Vagina (tissue), 2 donors: ENCODE measurements around the gene SLC35F1. TPM values are rescaled to one million over a fixed set of nuclear protein-coding genes. Genes with fewer than 3 reads are reported as not detected.

Experiments used
- DNase-seq, 2 donors: peaks; one replicate each; pipeline ENCODE4 v3.0.0-alpha.2; 2017; ENCODE audit errors: extremely low spot score in 2 of 2
- H3K27ac ChIP-seq: fragments of 200-600 bp; sonication (generic); one replicate; pipeline ENCODE4 v1.5.1; 2019
- H3K27me3 ChIP-seq: fragments of 200-600 bp; sonication (generic); one replicate; pipeline ENCODE4 v1.5.1; 2019
- H3K36me3 ChIP-seq, 2 donors: fragments of 200-600 bp; sonication (generic); one replicate each; pipeline ENCODE4 v1.5.1; 2017 to 2019
- H3K4me1 ChIP-seq: fragments of 200-600 bp; sonication (generic); one replicate; pipeline ENCODE4 v1.5.1; 2019
- H3K4me3 ChIP-seq, 2 donors: fragments of 200-600 bp; sonication (generic); 1 replicate in 1 of 2; 2 replicates in 1 of 2; pipeline ENCODE4 v1.5.1; 2016 to 2019
- H3K9me3 ChIP-seq: fragments of 200-600 bp; sonication (generic); one replicate; pipeline ENCODE4 v1.5.1; 2019
- CTCF ChIP-seq, 3 experiments: fragments of 450-650 bp in 2 of 3; fragments of 200-600 bp in 1 of 3; sonication (generic) in 1 of 3; IDR thresholded peaks; one replicate each; pipeline ENCODE4 v1.5.1; 2017 to 2019; ENCODE audit warnings: antibody characterized with exemption in 3 of 3, mild to moderate bottlenecking in 2 of 3, moderate library complexity in 2 of 3
- POLR2A ChIP-seq, 2 donors: fragments of 450-650 bp; IDR thresholded peaks; one replicate each; pipeline ENCODE4 v1.6.1; 2017; ENCODE audit warnings: antibody characterized with exemption in 2 of 2, mild to moderate bottlenecking in 2 of 2, moderate library complexity in 2 of 2
- POLR2AphosphoS5 ChIP-seq, 2 donors: sonication (generic); formaldehyde crosslinking; IDR thresholded peaks; one replicate each; pipeline ENCODE4 v1.9.0; 2017; ENCODE audit warnings: antibody characterized with exemption in 2 of 2, mild to moderate bottlenecking in 2 of 2, low read depth in 1 of 2; ENCODE audit not compliant: insufficient read depth in 1 of 2
- intact Hi-C: fragments of 100-400 bp; cut with DNase I; formaldehyde crosslinking; loops from one replicate; pipeline ENCODE4 v1.15.1; 2023
- total RNA-seq: library from RNA; depleted of rRNA; stranded (reverse); fragments of >200 nt; gene quantifications from one replicate; pipeline ENCODE4 v1.2.3, GENCODE V29; 2016

SLC35F1 gene
- total RNA-seq, 1 donor from 2014 or later: 2.7 TPM

DNA sequence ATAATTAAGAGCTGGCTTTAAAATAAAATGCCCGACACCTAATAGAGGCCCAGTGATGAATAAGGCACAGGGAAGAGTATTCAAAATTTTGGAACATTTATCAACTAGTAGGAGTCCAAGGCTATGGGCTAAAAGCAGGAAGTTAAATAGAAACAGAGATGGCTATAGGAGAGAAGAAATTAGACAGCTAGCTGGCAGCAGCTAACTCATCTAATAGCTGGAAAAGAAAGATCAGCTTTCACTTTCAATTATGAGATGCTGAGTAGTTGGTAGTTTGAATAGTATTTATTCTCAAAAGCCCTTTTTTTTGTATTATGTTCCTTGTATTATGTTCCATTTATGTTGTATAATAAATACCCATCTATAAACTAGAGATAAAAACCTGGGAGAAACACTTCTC is 215.7 kb downstream of the SLC35F1 start:
- no peak overlapping the region for H3K4me3 ChIP-seq
- intact Hi-C loops: no loop called here
- no peaks in the 10 kb centered on the region for H3K36me3 ChIP-seq
- no peaks in the 10 kb centered on the region for H3K9me3 ChIP-seq
- H3K4me1 ChIP-seq: no peaks in the 10 kb centered on the region
- no peak overlapping the region for H3K27ac ChIP-seq
- H3K27me3 ChIP-seq: no peaks in the 10 kb centered on the region
- no peak for DNase-seq
- TF ChIP-seq POLR2AphosphoS5 (IDR thresholded peaks at IDR 0.05; ENCODE audit: insufficient read depth in 1 of 2, low read depth in 1 of 2): no peak
- no peak for TF ChIP-seq CTCF (IDR thresholded peaks at IDR 0.05)
- no peak for TF ChIP-seq POLR2A (IDR thresholded peaks at IDR 0.05)

DNA sequence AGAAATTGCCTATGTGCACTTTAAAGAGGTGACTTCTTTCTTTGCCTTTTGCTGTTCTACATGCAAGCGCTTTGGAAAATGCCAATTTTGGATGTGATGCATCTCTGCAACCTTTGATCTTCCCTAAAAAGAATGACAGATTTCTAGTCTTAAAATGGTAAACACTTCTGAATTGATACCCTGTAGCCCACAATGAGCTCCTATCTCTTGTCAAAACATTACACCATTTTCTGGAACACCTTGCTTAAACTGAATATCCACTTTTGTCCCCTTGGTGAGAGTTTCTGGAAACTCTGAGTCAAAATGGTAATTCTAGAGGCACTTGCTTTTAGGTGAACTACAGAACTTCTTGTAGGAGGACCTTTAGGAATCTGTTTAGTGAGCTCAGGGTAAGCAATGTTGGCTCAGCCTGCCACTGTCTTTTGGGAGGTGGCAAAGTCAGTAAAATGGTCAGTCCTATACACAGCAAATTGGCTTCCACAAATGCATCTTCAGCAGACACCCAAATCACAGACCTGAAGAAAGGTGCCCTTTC is 216.5 kb downstream of the SLC35F1 start:
- H3K4me3 ChIP-seq: no peak overlapping the region
- no peaks in the 10 kb centered on the region for H3K27me3 ChIP-seq
- no peak for TF ChIP-seq CTCF (IDR thresholded peaks at IDR 0.05)
- no peak for TF ChIP-seq POLR2A (IDR thresholded peaks at IDR 0.05)
- H3K9me3 ChIP-seq: no peaks in the 10 kb centered on the region
- no peaks in the 10 kb centered on the region for H3K4me1 ChIP-seq
- no peak overlapping the region for H3K27ac ChIP-seq
- H3K36me3 ChIP-seq: no peaks in the 10 kb centered on the region
- DNase-seq: no peak
- intact Hi-C loops: no loop called here

DNA sequence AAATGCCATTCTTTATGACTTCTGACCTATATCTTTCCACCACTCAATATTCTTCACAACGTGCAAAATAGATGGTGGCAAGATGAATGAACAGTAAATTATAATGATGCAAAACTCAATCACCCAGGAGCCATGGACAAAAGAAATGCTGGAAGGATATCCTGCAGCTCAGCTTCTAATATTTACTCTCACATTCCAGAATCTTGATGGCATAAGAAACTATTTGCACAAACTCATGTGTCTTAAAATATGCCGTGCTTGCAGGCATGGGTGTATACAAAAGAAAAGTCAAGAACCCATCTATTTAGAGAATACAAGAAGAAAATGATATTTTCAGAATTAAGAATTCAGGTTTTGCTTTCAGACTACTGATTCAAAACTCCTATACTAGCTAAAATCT is 217.8 kb downstream of the SLC35F1 start:
- no peak for DNase-seq

DNA sequence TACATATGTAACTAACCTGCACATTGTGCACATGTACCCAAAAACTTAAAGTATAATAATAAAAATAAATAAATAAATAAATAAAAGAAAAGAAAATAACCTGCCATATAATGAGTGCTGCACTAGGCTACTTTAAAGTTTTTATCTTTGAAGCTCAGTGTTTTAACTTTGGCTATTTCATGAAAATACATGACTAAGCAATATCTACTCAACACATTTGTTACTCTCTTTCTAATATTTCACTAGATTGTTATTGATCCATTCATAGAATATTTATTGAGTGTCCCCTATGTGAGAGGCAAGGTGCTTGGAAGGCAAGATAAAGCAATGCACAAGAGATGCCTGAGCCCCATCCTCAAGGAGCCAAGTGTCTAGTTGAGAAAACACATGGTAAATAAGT is 221.7 kb downstream of the SLC35F1 start:
- intact Hi-C loops: no loop called here
- Histone ChIP-seq H3K4me1 (no peaks in the 10 kb centered on the region), H3K27ac (no peak overlapping the region), H3K36me3 (no peaks in the 10 kb centered on the region), H3K27me3 (no peaks in the 10 kb centered on the region), H3K9me3 (no peaks in the 10 kb centered on the region), H3K4me3 (no peak overlapping the region)
- no peak for DNase-seq
- TF ChIP-seq POLR2AphosphoS5 (IDR thresholded peaks at IDR 0.05; ENCODE audit: insufficient read depth in 1 of 2, low read depth in 1 of 2) (no peak), CTCF (IDR thresholded peaks at IDR 0.05) (no peak), POLR2A (IDR thresholded peaks at IDR 0.05) (no peak)

More for the DNA sequence above, 217.8 kb downstream of the SLC35F1 start:
- intact Hi-C loops: no loop called here
- TF ChIP-seq POLR2AphosphoS5 (IDR thresholded peaks at IDR 0.05; ENCODE audit: insufficient read depth in 1 of 2, low read depth in 1 of 2) (no peak), CTCF (IDR thresholded peaks at IDR 0.05) (no peak), POLR2A (IDR thresholded peaks at IDR 0.05) (no peak)
- Histone ChIP-seq H3K36me3 (no peaks in the 10 kb centered on the region), H3K27ac (no peak overlapping the region), H3K4me1 (no peaks in the 10 kb centered on the region), H3K4me3 (no peak overlapping the region), H3K9me3 (no peaks in the 10 kb centered on the region), H3K27me3 (no peaks in the 10 kb centered on the region)

DNA sequence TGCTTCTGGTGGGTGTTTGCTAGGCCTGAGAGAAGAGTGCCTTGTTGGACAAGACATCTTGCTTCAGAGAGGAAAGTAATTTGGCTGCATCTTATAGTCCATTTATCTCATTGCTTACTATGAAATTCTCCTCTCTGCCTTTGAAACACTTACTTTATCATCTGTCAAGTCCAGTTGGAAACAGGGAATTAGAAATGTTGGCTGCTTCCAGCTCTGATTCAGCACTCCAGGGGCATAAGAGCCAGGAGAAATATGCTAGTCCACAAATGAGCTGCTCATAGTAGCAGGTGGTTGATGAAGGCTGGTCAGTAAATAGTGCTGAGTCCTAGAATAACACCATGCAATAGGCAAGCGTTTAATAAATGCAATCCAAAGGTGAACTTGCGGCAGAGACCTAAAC is 227.1 kb downstream of the SLC35F1 start:
- Histone ChIP-seq H3K27me3 (no peaks in the 10 kb centered on the region), H3K4me1 (no peaks in the 10 kb centered on the region), H3K9me3 (no peaks in the 10 kb centered on the region), H3K36me3 (no peaks in the 10 kb centered on the region), H3K27ac (no peak overlapping the region), H3K4me3 (no peak overlapping the region)
- DNase-seq: no peak
- intact Hi-C loops: no loop called here
- TF ChIP-seq POLR2A (IDR thresholded peaks at IDR 0.05): no peak
- no peak for TF ChIP-seq CTCF (IDR thresholded peaks at IDR 0.05)
- no peak for TF ChIP-seq POLR2AphosphoS5 (IDR thresholded peaks at IDR 0.05; ENCODE audit: insufficient read depth in 1 of 2, low read depth in 1 of 2)
